NCI-H2171 (cell line): ENCODE data around the gene LHFPL6.
A peak's percentile ranks its signal among the peaks of the same experiment; 100 is the strongest.

ENCODE experiments used
- DNase-seq: peaks from one replicate; lab custom pipeline; 2025; lab: John Stamatoyannopoulos, UW

Gene LHFPL6

GRCh38 chr13:39602614-39603366 is at the start of gene LHFPL6:
LHFPL6 (minus strand) TSS chr13:39603193.
- DNase-seq = peak; percentile 9

GRCh38 chr13:39646122-39646521 is 43.1 kb upstream of the LHFPL6 start:
- DNase-seq = no peak

- DNase-seq = no peak
These were observed 38.7 kb upstream of the LHFPL6 start for GRCh38 chr13:39641645-39642044.

- no peak for DNase-seq
These were observed 34.9 kb upstream of the LHFPL6 start for GRCh38 chr13:39637890-39638289.

- DNase-seq = no peak
These were observed 32.6 kb upstream of the LHFPL6 start for GRCh38 chr13:39635564-39635963.

GRCh38 chr13:39632994-39633393 is 30.0 kb upstream of the LHFPL6 start:
- no peak for DNase-seq

GRCh38 chr13:39631307-39631706 is 28.3 kb upstream of the LHFPL6 start:
- DNase-seq = no peak

GRCh38 chr13:39623466-39623865 is 20.5 kb upstream of the LHFPL6 start:
- DNase-seq = no peak

- DNase-seq = no peak
These were observed 15.6 kb upstream of the LHFPL6 start for GRCh38 chr13:39618561-39618960.

GRCh38 chr13:39616087-39616694 is 13.2 kb upstream of the LHFPL6 start:
- DNase-seq = peak; percentile 12

GRCh38 chr13:39612023-39612637 is 9.1 kb upstream of the LHFPL6 start:
- peak; percentile 22 for DNase-seq

GRCh38 chr13:39607876-39608275 is 4.9 kb upstream of the LHFPL6 start:
- no peak for DNase-seq

GRCh38 chr13:39605677-39606320 is 2.8 kb upstream of the LHFPL6 start:
- no peak for DNase-seq

- DNase-seq = no peak
These were observed 1.8 kb upstream of the LHFPL6 start for GRCh38 chr13:39604756-39605155.

- no peak for DNase-seq
These were observed 493 bp upstream of the LHFPL6 start for GRCh38 chr13:39603424-39603947.

GRCh38 chr13:39602277-39602613 is 748 bp downstream of the LHFPL6 start:
- DNase-seq = no peak

GRCh38 chr13:39601636-39602035 is 1.4 kb downstream of the LHFPL6 start:
- DNase-seq = no peak

- no peak for DNase-seq
These were observed 2.2 kb downstream of the LHFPL6 start for GRCh38 chr13:39600766-39601165.

- DNase-seq = no peak
These were observed 3.2 kb downstream of the LHFPL6 start for GRCh38 chr13:39599842-39600241.

- no peak for DNase-seq
These were observed 4.0 kb downstream of the LHFPL6 start for GRCh38 chr13:39599012-39599411.

GRCh38 chr13:39597838-39598237 is 5.2 kb downstream of the LHFPL6 start:
- no peak for DNase-seq

GRCh38 chr13:39596685-39597084 is 6.3 kb downstream of the LHFPL6 start:
- DNase-seq = no peak

- no peak for DNase-seq
These were observed 6.8 kb downstream of the LHFPL6 start for GRCh38 chr13:39596176-39596575.
